Natural killer cell (primary cell): Measurements from ENCODE around the gene AP1M2. TPM values are rescaled to one million over a fixed set of nuclear protein-coding genes. Genes with fewer than 3 reads are reported as not detected.
"Not testable (repeated sequence)": the region's sequence is repeated elsewhere in the genome, so short reads cannot be mapped to it uniquely, and the experiment has no call there.

Experiments used
- ATAC-seq, 3 donors: fragments of 150-1000 bp in 2 of 3; fragments of 200-7000 bp in 1 of 3; cut with Tn5 transposase; 1 replicate in 1 of 3; 2 replicates in 2 of 3; pipeline ENCODE4 v1.10.0; 2021; ENCODE audit warnings: mild to moderate bottlenecking in 2 of 3, moderate library complexity in 2 of 3
- DNase-seq, 2 donors: peaks; one replicate each; pipeline versions ENCODE4 v3.0.0 to v3.0.0-alpha.2; 2013 to 2021; ENCODE audit warnings: mixed read lengths in 1 of 2
- H3K27ac ChIP-seq: one replicate; pipeline ENCODE4 v1.5.1; 2013; ENCODE audit warnings: mild to moderate bottlenecking, low read length
- H3K27me3 ChIP-seq: one replicate; pipeline ENCODE4 v1.6.1; 2013; ENCODE audit warnings: low read length; ENCODE audit not compliant: control insufficient read depth, insufficient read depth
- H3K36me3 ChIP-seq: one replicate; pipeline ENCODE4 v1.6.1; 2013; ENCODE audit warnings: low read length; ENCODE audit not compliant: control insufficient read depth, insufficient read depth
- H3K4me1 ChIP-seq: one replicate; pipeline ENCODE4 v1.6.1; 2013; ENCODE audit warnings: low read length; ENCODE audit not compliant: control insufficient read depth, insufficient read depth
- H3K4me3 ChIP-seq: one replicate; pipeline ENCODE4 v1.5.1; 2013; ENCODE audit warnings: low read length
- H3K9me3 ChIP-seq: one replicate; pipeline ENCODE4 v1.6.1; 2013; ENCODE audit warnings: low read length; ENCODE audit not compliant: control insufficient read depth, insufficient read depth
- H3K27ac Mint-ChIP-seq, 2 donors: one replicate each; pipeline ENCODE4 v1.8.0; 2022; ENCODE audit warnings: mild to moderate bottlenecking in 2 of 2, mixed read lengths in 2 of 2, moderate library complexity in 1 of 2
- H3K27me3 Mint-ChIP-seq, 2 donors: one replicate each; pipeline ENCODE4 v1.8.0; 2022; ENCODE audit warnings: low read depth in 2 of 2, mixed read lengths in 2 of 2
- H3K36me3 Mint-ChIP-seq: one replicate; pipeline ENCODE4 v1.8.0; 2022; ENCODE audit warnings: mixed read lengths
- H3K4me1 Mint-ChIP-seq, 2 donors: one replicate each; pipeline ENCODE4 v1.8.0; 2022; ENCODE audit warnings: mixed read lengths in 2 of 2
- H3K4me3 Mint-ChIP-seq: one replicate; pipeline ENCODE4 v1.8.0; 2022; ENCODE audit warnings: mild to moderate bottlenecking, moderate library complexity, mixed read lengths
- H3K9me3 Mint-ChIP-seq, 2 donors: one replicate each; pipeline ENCODE4 v1.8.0; 2022; ENCODE audit warnings: mixed read lengths in 2 of 2
- CTCF ChIP-seq: fragments of 200-600 bp; IDR thresholded peaks from one replicate; pipeline ENCODE4 v1.8.0; 2022; ENCODE audit warnings: antibody characterized with exemption
- WGBS: methylation state at CpG from one replicate; pipeline ENCODE4 v1.1.7; 2013; ENCODE audit warnings: missing lambda C conversion rate; ENCODE audit not compliant: insufficient coverage; 5-methylcytosine and 5-hydroxymethylcytosine counted together
- intact Hi-C: fragments of 100-400 bp; cut with micrococcal nuclease; formaldehyde crosslinking; loops from one replicate; pipeline ENCODE4 v1.14.2; 2022
- total RNA-seq, 4 donors: library from RNA; stranded (reverse); fragments of 120-200 nt in 1 of 4; gene quantifications; one replicate each; pipeline versions ENCODE4 v1.2.3 to v1.2.4, GENCODE V29; 2013 to 2022

Gene AP1M2
- total RNA-seq, 3 donors from 2014 or later (not counting 1 experiment from before 2014, with no cell fraction given): 1.3 TPM; not detected in 2

DNA sequence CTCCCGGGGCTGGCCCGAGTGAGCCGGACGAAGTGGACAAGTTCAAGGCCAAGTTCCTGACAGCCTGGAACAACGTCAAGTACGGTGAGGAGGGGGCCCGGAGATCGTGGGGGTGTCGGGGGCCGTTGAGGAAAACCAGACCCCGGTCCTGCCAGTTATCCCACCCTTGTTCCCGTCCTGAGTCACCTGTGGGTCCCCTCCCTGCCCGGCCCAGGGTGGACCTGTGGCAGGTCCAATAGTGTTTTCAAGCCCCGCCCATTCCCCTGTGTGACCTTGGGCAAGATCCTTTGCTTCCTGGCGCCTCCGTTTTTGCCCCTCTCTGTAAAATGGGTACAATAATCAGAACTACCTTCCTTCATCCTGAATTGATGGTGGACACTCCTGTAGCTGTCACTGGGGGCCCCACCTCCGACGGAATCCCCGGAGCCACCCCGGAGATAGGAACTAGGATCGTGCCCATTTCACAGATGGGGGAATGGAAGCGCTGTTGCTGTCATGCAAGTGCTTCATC lies 42.8 kb downstream of the AP1M2 start:
- Mint-ChIP-seq H3K9me3 (no peaks in the 10 kb centered on the region), H3K36me3 (no peaks in the 10 kb centered on the region), H3K4me1 (peaks cover 14 to 27% of the 10 kb centered on the region in 2 donors), H3K4me3 (peak overlapping the region; percentile 91), H3K27ac (peak overlapping the region; percentile 85), H3K27me3 (no peaks in the 10 kb centered on the region)
- peaks cover 33% of the 10 kb centered on the region for H3K4me1 ChIP-seq
- no peaks in the 10 kb centered on the region for H3K27me3 ChIP-seq
- H3K36me3 ChIP-seq: peaks cover 20% of the 10 kb centered on the region
- WGBS: 24% methylated on average over 22 of the region's 22 CpGs
- no peaks in the 10 kb centered on the region for H3K9me3 ChIP-seq
- TF ChIP-seq CTCF: no peak
- peak overlapping the region; percentile 55 for H3K27ac ChIP-seq
- intact Hi-C loops: no loop called here
- DNase-seq: peak in 1 of 2 donors; percentile 44
- peak; percentile 11 to 34 (median 16) for ATAC-seq
- peak overlapping the region; percentile 74 for H3K4me3 ChIP-seq

DNA sequence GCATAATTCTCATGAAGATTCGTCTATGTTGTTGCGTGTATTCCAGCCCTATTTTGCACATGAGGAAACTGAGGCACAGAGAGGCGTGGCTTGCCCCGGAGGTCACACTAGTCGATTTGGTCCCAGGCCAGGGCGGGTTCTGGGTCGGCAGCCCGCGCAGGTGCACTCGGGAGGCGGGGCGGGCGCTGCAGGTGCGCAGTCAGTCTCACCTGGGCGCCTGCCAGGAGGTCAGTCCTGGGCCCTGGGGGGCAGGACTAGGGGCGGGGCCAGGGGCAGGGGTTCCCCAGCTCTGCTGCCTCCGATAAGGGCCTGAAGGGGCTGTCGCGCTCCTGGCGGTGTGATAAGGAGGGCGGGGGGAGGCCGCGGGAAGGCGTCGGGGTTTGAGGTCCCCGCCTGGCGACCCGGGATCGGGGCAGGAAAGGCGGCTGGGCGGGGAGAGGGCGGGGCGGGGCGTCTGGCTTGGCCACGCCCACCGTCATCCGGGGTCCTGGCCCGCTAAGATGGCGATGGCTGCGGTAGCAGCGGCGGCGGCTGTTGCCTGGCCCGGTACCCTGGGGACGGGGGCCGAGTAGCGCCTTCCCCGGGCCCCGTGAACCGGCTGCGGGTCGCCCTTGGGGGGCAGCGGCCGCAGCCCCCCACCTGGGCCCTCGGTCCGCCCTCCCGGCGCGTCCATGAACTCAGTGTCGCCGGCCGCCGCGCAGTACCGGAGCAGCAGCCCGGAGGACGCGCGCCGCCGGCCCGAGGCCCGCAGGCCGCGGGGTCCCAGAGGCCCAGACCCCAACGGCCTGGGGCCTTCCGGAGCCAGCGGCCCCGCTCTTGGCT lies 43.5 kb downstream of the AP1M2 start, which contains the start of gene ATG4D:
ATG4D (plus strand) TSS at position 485 of the 822 bp plus-strand sequence; CDS start at position 672, 187 bp downstream.
- H3K9me3 ChIP-seq: no peaks in the 10 kb centered on the region
- H3K4me1 ChIP-seq: peaks cover 38% of the 10 kb centered on the region
- Mint-ChIP-seq H3K36me3 (no peaks in the 10 kb centered on the region), H3K27ac (peak within 1 kb of the TSS; percentile 85), H3K27me3 (no peaks in the 10 kb centered on the region), H3K4me3 (peak within 1 kb of the TSS; percentile 91), H3K9me3 (no peaks in the 10 kb centered on the region), H3K4me1 (peaks cover 18 to 33% of the 10 kb centered on the region in 2 donors)
- DNase-seq (peak; percentile 79 to 91), ATAC-seq (peak; percentile 83 to 90 (median 85))
- peak within 1 kb of the TSS; percentile 74 for H3K4me3 ChIP-seq
- peaks cover 15% of the 10 kb centered on the region for H3K36me3 ChIP-seq
- H3K27me3 ChIP-seq: no peaks in the 10 kb centered on the region
- TF ChIP-seq CTCF: no peak
- H3K27ac ChIP-seq: peak within 1 kb of the TSS; percentile 62
- intact Hi-C loops: no loop called here
- 1% methylated on average over 79 of the region's 79 CpGs for WGBS

DNA sequence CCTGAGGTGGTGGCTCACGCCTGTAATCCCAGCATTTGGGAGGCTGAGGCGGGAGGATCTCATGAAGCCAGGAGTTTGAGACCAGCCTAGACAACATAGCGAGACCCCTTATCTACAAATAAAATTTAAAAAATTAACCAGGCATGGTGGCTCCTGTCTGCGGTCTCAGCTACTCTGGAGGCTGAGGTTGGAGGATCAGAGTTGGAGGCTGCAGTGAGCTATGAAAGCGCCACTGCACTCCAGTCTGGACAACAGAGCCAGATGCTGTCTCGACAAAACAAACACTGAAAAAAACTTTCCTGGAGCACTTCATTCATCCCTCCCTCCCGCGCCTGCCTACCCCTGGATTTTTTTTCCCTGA lies 44.1 kb downstream of the AP1M2 start:
- WGBS: 58% methylated on average over 7 of the region's 8 CpGs
- intact Hi-C loops: no loop called here

GRCh38 chr19:10539016-10539415 lies 48.1 kb downstream of the AP1M2 start:
- H3K27ac ChIP-seq, DNase-seq, H3K27me3 Mint-ChIP-seq, H3K27me3 ChIP-seq, H3K4me3 ChIP-seq, H3K36me3 Mint-ChIP-seq, H3K9me3 ChIP-seq, H3K36me3 ChIP-seq, H3K9me3 Mint-ChIP-seq, ATAC-seq, intact Hi-C loops: not testable (repeated sequence)
- 25% methylated on average over 7 of the region's 9 CpGs for WGBS
- peaks cover 19% of the 10 kb centered on the region for H3K4me1 ChIP-seq
- Mint-ChIP-seq H3K4me1 (peaks cover 6 to 25% of the 10 kb centered on the region in 2 donors), H3K27ac (peak overlapping the region; percentile 64 to 81), H3K4me3 (peak overlapping the region; percentile 70)

More for the DNA sequence above, 44.1 kb downstream of the AP1M2 start:
- peak overlapping the region; percentile 74 for H3K4me3 ChIP-seq
- Mint-ChIP-seq H3K36me3 (no peaks in the 10 kb centered on the region), H3K27ac (peak overlapping the region; percentile 62 to 84), H3K27me3 (no peaks in the 10 kb centered on the region), H3K4me3 (peak overlapping the region; percentile 78), H3K9me3 (no peaks in the 10 kb centered on the region), H3K4me1 (peaks cover 19 to 35% of the 10 kb centered on the region in 2 donors)
- TF ChIP-seq CTCF: no peak
- H3K27me3 ChIP-seq: no peaks in the 10 kb centered on the region
- no peaks in the 10 kb centered on the region for H3K9me3 ChIP-seq
- peaks cover 38% of the 10 kb centered on the region for H3K4me1 ChIP-seq
- no peak overlapping the region for H3K27ac ChIP-seq
- DNase-seq (no peak), ATAC-seq (no peak)
- peaks cover 9% of the 10 kb centered on the region for H3K36me3 ChIP-seq
